ENCODE data around the gene PFKM.

PFKM gene

DNA sequence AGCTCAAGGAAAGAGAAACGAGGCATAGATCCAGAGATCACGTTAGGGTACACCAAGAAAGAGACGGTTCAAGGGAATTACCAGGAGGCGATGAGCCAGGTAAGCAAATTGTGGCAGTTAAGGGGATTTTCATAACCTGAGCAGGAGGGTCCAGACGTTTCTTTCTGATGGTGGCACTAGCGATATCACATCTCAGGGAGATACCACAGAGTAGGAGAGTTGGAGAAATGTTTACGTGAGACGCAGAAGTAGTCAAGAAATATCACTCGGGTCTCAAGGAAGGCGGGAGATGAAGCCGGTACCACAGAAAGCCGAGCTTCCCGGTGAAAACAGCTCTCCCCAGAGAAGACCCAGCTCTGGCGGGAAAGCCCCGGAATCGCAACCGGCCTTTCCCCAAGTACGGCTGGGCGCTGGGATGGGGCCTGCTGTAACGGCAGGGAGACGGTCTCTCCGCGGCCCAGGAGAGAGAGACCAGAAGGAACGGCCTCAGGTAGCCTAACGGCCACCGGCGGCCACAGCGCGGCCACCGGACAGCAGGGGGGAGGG is 13.8 kb upstream of the PFKM start:
- no CpG with 5 or more reads among the region's 30 CpGs for WGBS (ENCODE audit: extremely low coverage, insufficient coverage, insufficient read length)
- Histone ChIP-seq H2BK12ac (ENCODE audit: low read length) (no peak overlapping the region), H3K9me3 (ENCODE audit: insufficient read depth, low read depth, low read length) (no peaks in the 10 kb centered on the region), H3K18ac (ENCODE audit: low read length) (peak overlapping the region; percentile 74), H3K4me2 (ENCODE audit: low read length) (peak overlapping the region; percentile 90), H2BK5ac (ENCODE audit: low read depth, low read length, poor library complexity) (peak overlapping the region; percentile 73), H2BK120ac (ENCODE audit: insufficient read depth, low read length, poor library complexity) (peak overlapping the region; percentile 78), H4K91ac (ENCODE audit: low read depth, low read length) (peak overlapping the region; percentile 90), H2AFZ (ENCODE audit: insufficient read depth, low read length, poor library complexity) (peak overlapping the region; percentile 84), H3K79me2 (ENCODE audit: control insufficient read depth, insufficient read depth, low read length, poor library complexity) (peaks cover 6% of the 10 kb centered on the region), H2AK5ac (ENCODE audit: low read length) (no peak overlapping the region), H3K27me3 (ENCODE audit: insufficient read depth, low read length) (peaks cover 2% of the 10 kb centered on the region), H4K8ac (ENCODE audit: low read depth, low read length) (peak overlapping the region; percentile 95), H3K79me1 (ENCODE audit: low read length) (peaks cover 10% of the 10 kb centered on the region), H3K27ac (ENCODE audit: low read depth, low read length) (peak overlapping the region; percentile 91), H3K36me3 (ENCODE audit: control insufficient read depth in 1 of 2, insufficient read depth in 2 of 2, low read length in 2 of 2) (no peaks in the 10 kb centered on the region), H3K9ac (ENCODE audit: low read length) (peak overlapping the region; percentile 90), H3K4ac (ENCODE audit: low read depth, low read length) (peak overlapping the region; percentile 82), H3K23ac (ENCODE audit: low read length) (no peak overlapping the region), H3K14ac (ENCODE audit: low read length) (peak overlapping the region; percentile 88), H3K4me3 (ENCODE audit: low read depth, low read length) (peak overlapping the region; percentile 96), H4K12ac (ENCODE audit: low read depth, low read length) (peak overlapping the region; percentile 64), H3K4me1 (ENCODE audit: control insufficient read depth in 1 of 2, insufficient read depth in 2 of 2, low read length in 2 of 2) (peaks cover 3% of the 10 kb centered on the region in 2 experiments)
- DNase-seq = peak; percentile 19 to 43

DNA sequence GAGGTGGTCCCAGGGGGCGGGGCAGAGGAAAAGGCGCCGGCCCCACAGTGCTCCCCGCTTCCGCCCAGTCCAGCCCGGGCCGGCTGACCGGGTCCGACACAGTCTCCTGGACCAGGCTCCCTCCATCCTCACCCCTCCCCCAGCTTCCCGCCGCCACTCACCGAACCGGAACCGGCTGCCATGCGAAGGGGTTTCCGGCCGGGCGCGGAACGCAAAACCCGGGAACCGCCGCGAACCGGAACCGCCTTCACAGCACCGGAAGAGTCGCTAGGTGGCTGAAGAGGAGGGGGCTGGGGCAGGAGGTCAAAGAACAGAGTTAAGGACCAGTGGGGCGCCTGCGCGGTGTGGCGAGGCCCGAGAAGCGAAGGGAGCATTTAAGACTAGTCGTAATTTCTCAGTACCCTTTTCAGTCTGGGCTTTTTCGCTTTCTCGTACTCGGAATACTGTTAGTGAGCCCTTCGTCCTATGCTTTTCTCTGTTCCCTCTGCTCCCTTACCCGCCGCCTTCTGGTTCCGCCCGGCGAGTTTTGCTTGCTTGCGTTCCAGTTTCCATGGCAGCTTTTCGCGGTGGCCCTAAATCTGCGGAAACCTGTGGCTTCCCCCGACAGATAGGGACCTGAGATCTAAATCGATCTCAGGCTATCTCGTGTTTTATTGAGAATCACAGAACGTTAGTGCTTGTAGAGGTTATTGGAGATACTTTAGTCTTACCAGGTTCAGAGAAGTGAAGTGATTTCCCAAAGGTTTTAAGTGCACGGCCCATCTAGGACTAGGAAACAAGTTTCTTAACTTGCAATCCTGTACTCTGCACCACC is 13.1 kb upstream of the PFKM start, which contains the start of gene SENP1:
TSS of gene SENP1 (minus strand) at position 213 of the 814 bp plus-strand sequence. CDS start 4,607 bp downstream, outside the sequence.
- peak within 1 kb of the TSS; percentile 90 for H4K91ac ChIP-seq (ENCODE audit: low read depth, low read length)
- H2BK12ac ChIP-seq (ENCODE audit: low read length) = no peak within 1 kb of the TSS
- peaks cover 10% of the 10 kb centered on the region for H3K79me1 ChIP-seq (ENCODE audit: low read length)
- H2AFZ ChIP-seq (ENCODE audit: insufficient read depth, low read length, poor library complexity) = peak within 1 kb of the TSS; percentile 84
- peak within 1 kb of the TSS; percentile 96 for H3K4me3 ChIP-seq (ENCODE audit: low read depth, low read length)
- H2BK5ac ChIP-seq (ENCODE audit: low read depth, low read length, poor library complexity) = peak within 1 kb of the TSS; percentile 73
- peaks cover 2% of the 10 kb centered on the region for H3K27me3 ChIP-seq (ENCODE audit: insufficient read depth, low read length)
- peak within 1 kb of the TSS; percentile 78 for H2BK120ac ChIP-seq (ENCODE audit: insufficient read depth, low read length, poor library complexity)
- peaks cover 6% of the 10 kb centered on the region for H3K79me2 ChIP-seq (ENCODE audit: control insufficient read depth, insufficient read depth, low read length, poor library complexity)
- H3K36me3 ChIP-seq (ENCODE audit: control insufficient read depth in 1 of 2, insufficient read depth in 2 of 2, low read length in 2 of 2) = no peaks in the 10 kb centered on the region
- H3K4ac ChIP-seq (ENCODE audit: low read depth, low read length) = peak within 1 kb of the TSS; percentile 82
- peaks cover 8% of the 10 kb centered on the region in 2 experiments for H3K4me1 ChIP-seq (ENCODE audit: control insufficient read depth in 1 of 2, insufficient read depth in 2 of 2, low read length in 2 of 2)
- no peak within 1 kb of the TSS for H2AK5ac ChIP-seq (ENCODE audit: low read length)
- H4K8ac ChIP-seq (ENCODE audit: low read depth, low read length) = peak within 1 kb of the TSS; percentile 95
- H3K27ac ChIP-seq (ENCODE audit: low read depth, low read length) = peak within 1 kb of the TSS; percentile 91
- WGBS (ENCODE audit: extremely low coverage, insufficient coverage, insufficient read length) = no CpG with 5 or more reads among the region's 53 CpGs
- no peaks in the 10 kb centered on the region for H3K9me3 ChIP-seq (ENCODE audit: insufficient read depth, low read depth, low read length)
- peak within 1 kb of the TSS; percentile 90 for H3K4me2 ChIP-seq (ENCODE audit: low read length)
- H3K23ac ChIP-seq (ENCODE audit: low read length) = no peak within 1 kb of the TSS
- H4K12ac ChIP-seq (ENCODE audit: low read depth, low read length) = peak within 1 kb of the TSS; percentile 84
- H3K14ac ChIP-seq (ENCODE audit: low read length) = peak within 1 kb of the TSS; percentile 88
- peak within 1 kb of the TSS; percentile 95 for H3K18ac ChIP-seq (ENCODE audit: low read length)
- peak; percentile 78 to 84 for DNase-seq
- H3K9ac ChIP-seq (ENCODE audit: low read length) = peak within 1 kb of the TSS; percentile 90

GRCh38 chr12:48106681-48107613 is 12.2 kb upstream of the PFKM start:
- Histone ChIP-seq H3K27ac (ENCODE audit: low read depth, low read length) (no peak overlapping the region), H3K4ac (ENCODE audit: low read depth, low read length) (no peak overlapping the region), H3K36me3 (ENCODE audit: control insufficient read depth in 1 of 2, insufficient read depth in 2 of 2, low read length in 2 of 2) (no peaks in the 10 kb centered on the region), H4K12ac (ENCODE audit: low read depth, low read length) (no peak overlapping the region), H3K79me2 (ENCODE audit: control insufficient read depth, insufficient read depth, low read length, poor library complexity) (peaks cover 6% of the 10 kb centered on the region), H2BK12ac (ENCODE audit: low read length) (no peak overlapping the region), H2AFZ (ENCODE audit: insufficient read depth, low read length, poor library complexity) (no peak overlapping the region), H3K9me3 (ENCODE audit: insufficient read depth, low read depth, low read length) (no peaks in the 10 kb centered on the region), H3K27me3 (ENCODE audit: insufficient read depth, low read length) (peaks cover 2% of the 10 kb centered on the region), H2AK5ac (ENCODE audit: low read length) (no peak overlapping the region), H3K9ac (ENCODE audit: low read length) (no peak overlapping the region), H4K8ac (ENCODE audit: low read depth, low read length) (peak overlapping the region; percentile 95), H3K14ac (ENCODE audit: low read length) (no peak overlapping the region), H3K4me1 (ENCODE audit: control insufficient read depth in 1 of 2, insufficient read depth in 2 of 2, low read length in 2 of 2) (peaks cover 8% of the 10 kb centered on the region in 2 experiments), H3K4me2 (ENCODE audit: low read length) (peak overlapping the region; percentile 90), H3K23ac (ENCODE audit: low read length) (no peak overlapping the region), H2BK120ac (ENCODE audit: insufficient read depth, low read length, poor library complexity) (no peak overlapping the region), H4K91ac (ENCODE audit: low read depth, low read length) (no peak overlapping the region), H2BK5ac (ENCODE audit: low read depth, low read length, poor library complexity) (no peak overlapping the region), H3K4me3 (ENCODE audit: low read depth, low read length) (no peak overlapping the region), H3K18ac (ENCODE audit: low read length) (no peak overlapping the region), H3K79me1 (ENCODE audit: low read length) (peaks cover 10% of the 10 kb centered on the region)
- WGBS (ENCODE audit: extremely low coverage, insufficient coverage, insufficient read length) = no CpG with 5 or more reads among the region's 5 CpGs
- no peak for DNase-seq

GRCh38 chr12:48109424-48109823 is 9.7 kb upstream of the PFKM start:
- no peak for DNase-seq
- Histone ChIP-seq H3K79me2 (ENCODE audit: control insufficient read depth, insufficient read depth, low read length, poor library complexity) (peaks cover 6% of the 10 kb centered on the region), H4K8ac (ENCODE audit: low read depth, low read length) (no peak overlapping the region), H3K9ac (ENCODE audit: low read length) (no peak overlapping the region), H3K27me3 (ENCODE audit: insufficient read depth, low read length) (peaks cover 2% of the 10 kb centered on the region), H2BK12ac (ENCODE audit: low read length) (no peak overlapping the region), H2AK5ac (ENCODE audit: low read length) (no peak overlapping the region), H3K79me1 (ENCODE audit: low read length) (peaks cover 10% of the 10 kb centered on the region), H3K23ac (ENCODE audit: low read length) (no peak overlapping the region), H3K4me1 (ENCODE audit: control insufficient read depth in 1 of 2, insufficient read depth in 2 of 2, low read length in 2 of 2) (peaks cover 7% of the 10 kb centered on the region in 2 experiments), H4K12ac (ENCODE audit: low read depth, low read length) (no peak overlapping the region), H3K27ac (ENCODE audit: low read depth, low read length) (no peak overlapping the region), H2BK120ac (ENCODE audit: insufficient read depth, low read length, poor library complexity) (no peak overlapping the region), H3K9me3 (ENCODE audit: insufficient read depth, low read depth, low read length) (no peaks in the 10 kb centered on the region), H2AFZ (ENCODE audit: insufficient read depth, low read length, poor library complexity) (no peak overlapping the region), H3K4ac (ENCODE audit: low read depth, low read length) (no peak overlapping the region), H3K4me2 (ENCODE audit: low read length) (no peak overlapping the region), H2BK5ac (ENCODE audit: low read depth, low read length, poor library complexity) (no peak overlapping the region), H3K36me3 (ENCODE audit: control insufficient read depth in 1 of 2, insufficient read depth in 2 of 2, low read length in 2 of 2) (no peaks in the 10 kb centered on the region), H4K91ac (ENCODE audit: low read depth, low read length) (no peak overlapping the region), H3K14ac (ENCODE audit: low read length) (no peak overlapping the region), H3K4me3 (ENCODE audit: low read depth, low read length) (no peak overlapping the region), H3K18ac (ENCODE audit: low read length) (no peak overlapping the region)

All from trophoblast cell (in vitro differentiated cells and primary cell).